ENCODE measurements around the gene NUP42.

NUP42 gene

DNA sequence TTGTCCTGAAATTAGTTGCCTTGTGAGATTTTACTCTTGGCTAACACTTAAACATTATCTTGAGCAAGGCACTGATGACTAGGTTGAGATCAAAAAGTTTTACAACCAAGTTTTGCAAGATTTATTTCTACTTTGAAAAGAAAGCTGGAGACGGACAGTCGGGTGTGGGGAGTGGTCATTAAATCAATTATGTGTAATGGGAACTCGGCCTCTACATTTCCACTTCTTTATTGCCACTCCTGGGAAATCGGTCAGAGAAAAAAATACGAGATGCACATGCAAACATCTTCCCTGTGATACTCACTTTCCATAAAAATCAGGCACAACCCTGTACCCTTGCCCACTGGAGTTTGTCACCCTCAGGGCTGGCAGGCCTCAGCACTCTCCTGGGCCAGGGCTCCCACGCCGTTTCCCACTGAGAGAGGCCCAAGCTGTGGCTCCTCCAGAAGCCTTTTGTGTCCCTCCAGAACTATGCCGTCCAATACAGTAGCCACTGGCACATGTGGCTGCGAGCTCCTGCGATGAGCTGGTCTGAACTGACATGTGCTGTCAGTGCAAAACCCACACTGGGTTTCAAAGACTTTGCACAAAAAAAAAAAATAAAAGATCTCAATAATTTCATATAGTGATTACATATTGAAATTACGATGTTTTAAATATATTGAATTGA, 57.3 kb downstream of the NUP42 start:
- TF ChIP-seq FOXM1 (IDR thresholded peaks at IDR 0.05; ENCODE audit: borderline replicate concordance, low read depth) (no peak), CEBPB (IDR thresholded peaks at IDR 0.05) (no peak), TAF1 (IDR thresholded peaks at IDR 0.05; ENCODE audit: low read depth) (no peak), MAX (IDR thresholded peaks at IDR 0.05) (no peak), TEAD4 (IDR thresholded peaks at IDR 0.05) (no peak), NFIC (IDR thresholded peaks at IDR 0.05) (no peak), ZBTB7A (IDR thresholded peaks at IDR 0.05; ENCODE audit: low read depth) (no peak), CREB1 (IDR thresholded peaks at IDR 0.05; ENCODE audit: low read depth) (no peak), REST (IDR thresholded peaks at IDR 0.05; ENCODE audit: low read depth) (no peak), EGR1 (IDR thresholded peaks at IDR 0.05) (no peak), EP300 (IDR thresholded peaks at IDR 0.05; ENCODE audit: borderline replicate concordance) (no peak), RAD21 (IDR thresholded peaks at IDR 0.05; ENCODE audit: low read depth) (no peak), YY1 (IDR thresholded peaks at IDR 0.05; ENCODE audit: low read depth) (no peak), TCF12 (IDR thresholded peaks at IDR 0.05; ENCODE audit: low read depth) (no peak)
- TF ChIP-seq, protein P1, sequence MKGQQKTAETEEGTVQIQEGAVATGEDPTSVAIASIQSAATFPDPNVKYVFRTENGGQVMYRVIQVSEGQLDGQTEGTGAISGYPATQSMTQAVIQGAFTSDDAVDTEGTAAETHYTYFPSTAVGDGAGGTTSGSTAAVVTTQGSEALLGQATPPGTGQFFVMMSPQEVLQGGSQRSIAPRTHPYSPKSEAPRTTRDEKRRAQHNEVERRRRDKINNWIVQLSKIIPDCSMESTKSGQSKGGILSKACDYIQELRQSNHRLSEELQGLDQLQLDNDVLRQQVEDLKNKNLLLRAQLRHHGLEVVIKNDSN (IDR thresholded peaks at IDR 0.05) = no peak

DNA sequence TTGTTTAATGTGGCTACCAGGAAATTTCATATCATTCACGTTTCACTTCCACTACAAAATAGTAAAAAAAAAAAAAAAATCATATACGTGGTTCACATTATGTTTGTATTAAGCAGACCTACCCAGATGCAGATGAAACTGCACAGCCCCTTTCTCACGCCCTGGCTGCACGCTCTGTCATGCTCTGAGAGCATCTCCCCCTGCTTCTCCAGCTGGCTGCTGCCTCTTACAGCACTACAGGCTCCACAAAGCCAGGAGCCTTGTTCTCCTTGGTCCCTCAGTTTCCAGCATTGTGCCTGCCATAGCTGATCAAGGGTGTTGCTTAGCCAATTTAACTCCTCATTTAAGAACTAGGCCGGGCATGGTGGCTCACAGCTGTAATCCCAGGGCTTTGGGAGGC, 57.9 kb downstream of the NUP42 start:
- TF ChIP-seq REST (IDR thresholded peaks at IDR 0.05; ENCODE audit: low read depth) = no peak

DNA sequence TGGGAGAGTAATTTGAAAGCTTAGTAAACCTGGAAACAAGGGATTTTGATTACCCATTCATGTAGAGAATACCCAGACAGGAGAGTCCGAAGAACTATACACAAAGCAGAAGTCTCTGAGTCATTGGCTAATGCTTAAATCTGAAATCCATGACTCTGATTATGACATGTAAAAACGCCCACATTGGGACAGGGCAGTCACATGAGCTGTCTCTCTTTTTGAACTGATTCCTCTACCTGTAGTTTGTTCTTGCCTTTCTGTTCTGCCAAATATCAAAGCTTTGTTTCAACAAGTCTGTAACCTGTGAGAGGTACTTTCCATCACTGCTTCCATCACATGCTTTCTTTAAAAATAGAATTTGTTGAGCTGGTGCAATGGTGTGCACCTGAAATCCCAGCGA, 60.5 kb downstream of the NUP42 start:
- TF ChIP-seq EP300 (IDR thresholded peaks at IDR 0.05; ENCODE audit: borderline replicate concordance) = no peak
- TF ChIP-seq TCF12 (IDR thresholded peaks at IDR 0.05; ENCODE audit: low read depth) = no peak
- no peak for TF ChIP-seq ZBTB7A (IDR thresholded peaks at IDR 0.05; ENCODE audit: low read depth)
- TF ChIP-seq TAF1 (IDR thresholded peaks at IDR 0.05; ENCODE audit: low read depth) = no peak
- no peak for TF ChIP-seq CREB1 (IDR thresholded peaks at IDR 0.05; ENCODE audit: low read depth)
- TF ChIP-seq TEAD4 (IDR thresholded peaks at IDR 0.05) = no peak
- TF ChIP-seq YY1 (IDR thresholded peaks at IDR 0.05; ENCODE audit: low read depth) = no peak
- no peak for TF ChIP-seq FOXM1 (IDR thresholded peaks at IDR 0.05; ENCODE audit: borderline replicate concordance, low read depth)
- TF ChIP-seq NFIC (IDR thresholded peaks at IDR 0.05) = no peak
- TF ChIP-seq MAX (IDR thresholded peaks at IDR 0.05) = no peak
- TF ChIP-seq EGR1 (IDR thresholded peaks at IDR 0.05) = no peak
- no peak for TF ChIP-seq REST (IDR thresholded peaks at IDR 0.05; ENCODE audit: low read depth)
- TF ChIP-seq CEBPB (IDR thresholded peaks at IDR 0.05) = no peak

DNA sequence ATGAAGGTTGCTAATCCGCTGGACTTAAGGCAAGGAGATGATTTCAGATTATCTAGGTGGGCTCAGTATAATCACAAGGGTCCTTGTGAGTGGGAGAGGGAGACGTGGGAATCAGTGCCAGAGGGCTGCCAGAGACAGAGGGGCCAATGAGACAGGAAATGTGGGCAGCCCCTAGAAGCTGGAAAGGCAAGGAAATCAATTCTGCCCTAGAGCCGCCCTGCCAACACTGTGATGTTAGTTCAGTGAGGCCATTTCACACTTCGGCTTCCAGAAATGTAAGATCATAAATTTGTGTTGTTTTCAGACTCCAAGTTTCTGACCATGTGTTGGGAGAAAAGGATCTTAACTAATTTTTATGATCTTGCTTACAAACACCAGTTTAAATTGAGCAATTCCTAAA, 61.1 kb downstream of the NUP42 start:
- TF ChIP-seq REST (IDR thresholded peaks at IDR 0.05; ENCODE audit: low read depth) (no peak), CREB1 (IDR thresholded peaks at IDR 0.05; ENCODE audit: low read depth) (no peak), RAD21 (IDR thresholded peaks at IDR 0.05; ENCODE audit: low read depth) (no peak), TCF12 (IDR thresholded peaks at IDR 0.05; ENCODE audit: low read depth) (no peak), EGR1 (IDR thresholded peaks at IDR 0.05) (no peak), ZBTB7A (IDR thresholded peaks at IDR 0.05; ENCODE audit: low read depth) (no peak), NFIC (IDR thresholded peaks at IDR 0.05) (no peak), TEAD4 (IDR thresholded peaks at IDR 0.05) (no peak), FOXM1 (IDR thresholded peaks at IDR 0.05; ENCODE audit: borderline replicate concordance, low read depth) (no peak), YY1 (IDR thresholded peaks at IDR 0.05; ENCODE audit: low read depth) (no peak), EP300 (IDR thresholded peaks at IDR 0.05; ENCODE audit: borderline replicate concordance) (no peak), TAF1 (IDR thresholded peaks at IDR 0.05; ENCODE audit: low read depth) (no peak), MAX (IDR thresholded peaks at IDR 0.05) (no peak), CEBPB (IDR thresholded peaks at IDR 0.05) (no peak)
- TF ChIP-seq, protein P1 (IDR thresholded peaks at IDR 0.05) = no peak
